NCI-H2196 (cell line): Measurements from ENCODE around the gene HAP1.
"Not testable (repeated sequence)": the region's sequence is repeated elsewhere in the genome, so short reads cannot be mapped to it uniquely, and the experiment has no call there.

ENCODE experiments used
- DNase-seq: peaks from one replicate; lab custom pipeline; 2025; ENCODE audit not compliant: unreplicated experiment; lab: John Stamatoyannopoulos, UW

HAP1 gene

GRCh38 chr17:41725134-41725533 is 9.3 kb downstream of the HAP1 start:
- DNase-seq: no peak

DNA sequence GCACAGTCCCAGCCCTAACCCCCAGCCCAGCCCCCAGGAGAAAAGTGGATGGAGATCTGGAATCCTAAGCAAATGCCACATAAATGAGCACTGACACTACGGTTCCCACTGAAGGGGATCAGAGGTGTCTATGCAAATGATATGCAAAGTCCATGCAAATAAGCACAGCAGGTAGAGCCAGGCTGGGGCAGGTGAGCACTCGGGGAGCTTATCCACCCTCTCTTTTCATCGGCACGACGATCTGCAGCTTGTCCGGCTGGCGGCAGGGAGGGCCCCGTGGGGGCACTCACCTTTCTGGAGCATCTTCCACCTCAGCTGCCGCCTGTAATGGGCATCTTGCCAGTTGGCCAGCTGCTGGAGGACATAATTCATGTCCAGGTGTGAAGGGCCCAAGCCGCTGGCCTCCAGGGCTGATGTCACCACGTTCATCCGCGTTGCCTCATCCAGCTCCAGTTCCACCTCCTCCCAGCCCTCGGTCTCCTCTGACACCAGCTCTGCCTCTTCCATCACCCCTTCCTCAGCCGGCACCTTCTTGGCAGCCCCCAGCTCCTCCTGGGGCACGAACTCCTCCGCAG is 9.9 kb downstream of the HAP1 start:
- DNase-seq: peak; percentile 65

DNA sequence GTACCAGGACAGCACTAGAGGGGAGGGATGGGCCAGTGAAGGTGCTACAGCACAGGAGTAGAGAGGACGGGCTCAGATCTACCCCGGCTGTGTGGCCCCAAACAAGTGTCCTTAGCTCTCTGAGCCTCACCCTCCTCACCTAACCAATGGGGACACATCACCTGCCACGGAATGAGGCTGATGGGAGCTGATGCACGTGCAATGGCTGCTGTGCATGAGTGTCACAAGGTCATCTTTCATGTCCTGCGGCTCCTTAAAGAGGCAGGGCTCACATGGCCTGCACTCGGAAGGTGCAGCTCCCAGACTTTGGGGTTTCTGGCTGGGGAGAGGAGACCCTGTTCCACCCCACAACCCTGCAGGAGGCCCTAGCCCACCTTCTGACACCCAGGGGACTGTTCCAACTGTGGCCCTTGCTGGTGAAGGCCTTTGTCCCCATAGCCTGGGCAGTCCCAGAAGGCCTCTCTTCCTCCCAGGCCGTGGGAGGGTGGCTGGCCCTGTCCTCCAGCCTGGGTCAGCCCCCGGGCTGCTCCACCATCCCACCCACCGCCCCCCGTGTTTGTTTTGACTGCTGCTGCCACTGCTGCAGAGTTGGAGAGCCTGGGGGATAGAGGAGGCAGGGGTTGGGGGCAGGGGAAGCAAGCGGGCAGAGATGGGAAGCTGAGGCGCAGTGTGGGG is 10.5 kb downstream of the HAP1 start:
- no peak for DNase-seq

DNA sequence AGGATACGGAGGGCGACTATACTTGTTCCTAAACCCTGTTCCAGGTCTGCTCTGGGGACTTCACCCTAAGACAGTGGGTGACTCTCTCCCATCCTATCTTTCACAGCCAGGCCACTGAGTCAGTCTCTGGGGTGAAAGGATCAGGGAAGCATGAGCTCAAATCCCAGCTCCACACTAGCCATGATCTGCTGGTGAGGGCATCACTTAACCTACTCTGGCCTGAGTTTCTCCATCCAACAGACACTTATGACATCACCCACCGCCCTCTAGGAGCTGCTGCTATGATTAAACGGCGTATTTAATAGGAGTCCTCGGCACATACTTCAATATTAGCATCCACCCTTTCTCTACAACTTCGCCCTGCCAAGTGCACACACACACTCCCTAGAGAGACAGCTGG is 12.2 kb downstream of the HAP1 start:
- DNase-seq: no peak

GRCh38 chr17:41718287-41718645 is 16.2 kb downstream of the HAP1 start:
- DNase-seq: no peak

DNA sequence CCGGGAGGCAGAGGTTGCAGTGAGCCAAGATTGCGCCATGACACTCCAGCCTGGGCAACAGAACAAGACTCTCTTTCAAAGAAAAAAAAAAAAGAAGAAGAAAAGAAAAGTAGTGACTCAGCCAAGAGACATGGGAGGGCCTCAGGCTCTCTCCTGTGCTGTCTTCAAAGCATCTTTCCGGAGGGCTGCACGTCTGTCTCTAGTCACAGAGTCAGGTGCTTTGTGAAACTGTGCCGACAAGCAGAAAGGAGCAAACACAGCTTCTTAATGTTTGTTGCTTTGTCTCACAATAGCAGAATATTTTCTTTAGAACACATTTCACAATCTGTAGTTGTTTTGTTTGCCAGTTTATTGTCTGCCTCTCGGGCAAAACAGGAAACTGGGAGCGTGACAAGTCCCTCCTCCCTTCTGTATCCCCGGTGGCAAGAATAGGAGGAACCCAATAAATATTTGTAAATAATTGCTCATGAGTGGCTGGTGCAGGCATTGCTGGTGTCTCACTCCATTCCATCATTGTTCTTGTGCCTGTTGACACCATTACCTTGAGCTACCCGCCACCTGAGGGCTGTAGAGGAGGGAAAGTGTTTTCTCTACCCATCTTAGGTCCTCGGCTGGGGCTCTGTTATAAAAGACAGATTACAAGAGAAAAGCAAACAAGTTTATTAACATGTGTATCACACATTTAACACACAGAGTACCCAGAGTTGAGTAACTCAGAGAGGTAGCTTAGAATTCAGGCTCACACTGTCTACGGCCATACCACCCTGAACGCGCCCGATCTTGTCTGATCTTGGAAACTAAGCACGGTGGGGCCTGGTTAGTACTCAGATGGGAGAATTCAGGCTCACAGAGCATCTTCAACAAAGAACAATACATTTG is 16.8 kb downstream of the HAP1 start:
- DNase-seq: no peak

DNA sequence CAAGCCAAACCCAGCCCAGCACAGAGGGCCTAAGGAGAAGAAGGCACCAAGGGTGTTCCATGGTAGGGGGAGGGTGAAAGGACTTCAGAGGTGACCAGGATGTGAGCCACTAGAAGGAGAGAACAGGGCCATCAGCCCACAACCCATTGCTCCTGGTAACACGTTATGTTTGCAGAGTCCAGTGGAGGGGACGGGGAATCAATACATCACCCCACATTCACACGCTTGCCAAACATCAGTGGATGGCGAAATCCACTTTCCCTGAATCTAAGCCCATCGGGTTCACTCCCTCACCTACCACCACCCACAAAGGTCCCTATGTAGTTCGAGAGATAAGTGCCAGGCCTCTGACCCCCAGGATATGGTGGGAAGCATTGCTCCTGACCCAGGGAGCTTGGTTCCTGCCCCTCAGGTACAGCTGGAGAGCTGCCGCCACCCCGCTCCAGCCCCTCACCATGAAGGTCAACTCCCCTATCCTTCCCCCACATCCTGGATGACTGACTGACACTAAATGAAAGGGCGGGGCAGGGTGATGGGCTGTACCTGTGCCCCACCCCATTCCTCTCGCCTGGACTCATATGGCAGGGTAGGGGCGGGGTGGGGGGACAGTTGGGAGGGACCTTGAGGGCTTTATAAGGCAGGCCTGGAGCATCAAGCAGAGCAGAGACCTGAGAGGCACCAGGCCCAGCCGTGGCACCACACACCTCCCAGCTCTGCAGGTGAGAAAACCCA is 22.6 kb downstream of the HAP1 start, which contains the start of gene GAST:
TSS of gene GAST (plus strand) at position 663 of the 732 bp plus-strand sequence. CDS start 3,106 bp downstream, outside the sequence.
- DNase-seq: no peak

DNA sequence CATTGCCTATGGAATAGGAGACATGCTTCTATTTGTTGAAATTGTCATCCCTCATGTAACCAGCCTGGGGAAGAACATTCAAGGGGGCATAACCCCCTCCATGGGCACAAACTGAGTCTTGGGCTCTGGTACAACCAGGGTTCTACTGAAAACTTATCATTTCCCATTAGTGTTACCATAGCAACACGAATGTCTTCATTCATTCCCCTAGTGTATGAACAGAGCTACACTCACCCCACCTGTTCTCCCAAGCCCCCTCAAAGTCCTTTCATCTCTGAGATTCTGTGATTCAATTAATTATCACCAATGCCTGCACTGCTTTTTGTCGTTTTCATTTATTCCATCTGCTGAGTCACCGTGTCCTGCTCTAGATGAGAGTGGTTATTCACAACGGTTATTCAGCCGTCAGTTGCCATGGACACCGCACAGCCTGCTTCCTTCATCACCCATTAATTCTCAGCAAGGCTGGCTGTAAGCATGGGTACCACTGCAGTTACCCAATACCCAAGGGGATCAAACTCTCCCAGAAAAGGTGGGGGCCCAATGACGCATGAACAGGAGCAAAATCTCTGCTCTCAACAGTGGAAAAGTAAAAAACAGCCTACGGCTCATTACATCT is 23.9 kb downstream of the HAP1 start:
- DNase-seq: no peak

- DNase-seq: no peak
Measured at GRCh38 chr17:41707803-41708669, 26.4 kb downstream of the HAP1 start.

GRCh38 chr17:41705271-41705991 is 29.0 kb downstream of the HAP1 start:
- no peak for DNase-seq

- DNase-seq: no peak
Measured at GRCh38 chr17:41702712-41703111, 31.7 kb downstream of the HAP1 start.

DNA sequence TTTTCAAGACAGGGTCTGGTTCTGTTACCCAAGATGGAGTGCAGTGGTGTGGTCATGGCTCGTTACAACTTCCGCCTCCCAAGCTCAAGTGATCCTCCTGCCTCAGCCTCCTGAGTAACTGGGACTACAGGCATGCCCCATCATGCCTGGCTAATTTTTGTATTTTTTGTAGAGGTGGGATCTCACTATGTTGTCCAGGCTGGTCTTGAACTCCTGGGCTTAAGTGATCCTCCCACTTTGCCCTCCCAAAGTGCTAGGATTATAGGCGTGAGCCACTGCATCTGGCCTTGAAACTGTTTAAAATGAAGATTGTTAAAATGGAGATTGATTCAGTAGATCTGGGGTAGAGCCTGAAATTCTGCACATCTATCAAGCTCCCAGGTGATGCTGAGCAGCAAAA is 33.6 kb downstream of the HAP1 start:
- DNase-seq: not testable (repeated sequence)

- DNase-seq: no peak
Measured at GRCh38 chr17:41697122-41697962, 37.1 kb downstream of the HAP1 start.

DNA sequence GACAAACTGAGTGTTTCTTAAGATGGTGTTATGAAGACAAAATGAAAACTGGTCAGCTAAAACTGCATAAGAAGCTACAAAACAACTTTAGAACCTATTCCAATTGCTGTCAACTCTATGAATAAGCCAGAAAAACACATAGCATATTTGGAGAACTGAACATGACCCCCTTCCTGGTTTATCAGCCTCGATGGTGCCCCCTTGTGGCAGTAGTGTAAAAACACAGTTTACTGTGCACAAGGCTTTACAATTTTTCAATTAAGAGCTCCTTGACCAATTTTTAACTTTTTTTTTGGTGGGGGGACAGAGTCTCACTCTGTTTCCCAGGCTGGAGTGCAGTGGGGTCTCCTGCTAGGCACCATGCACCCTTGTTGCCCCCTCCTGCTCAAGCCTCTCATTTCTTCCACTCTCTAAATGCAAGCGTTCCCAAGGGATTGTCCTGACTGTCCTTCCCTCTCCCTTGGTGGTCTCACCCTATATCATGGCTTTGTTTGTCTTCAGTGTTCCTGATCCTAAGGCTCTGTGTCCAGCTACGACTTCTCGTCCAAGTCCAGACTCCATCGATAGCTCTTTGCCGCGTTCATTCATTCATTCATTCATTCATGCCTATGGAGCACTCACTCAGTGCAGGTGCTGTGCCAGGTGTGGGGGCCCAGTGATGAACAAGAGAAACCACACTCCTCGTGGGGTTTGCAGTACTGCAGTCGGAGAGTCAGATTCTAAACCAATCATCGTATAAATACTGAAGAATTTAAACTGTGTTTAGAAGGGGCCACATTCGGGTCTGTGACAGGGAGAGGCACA is 38.3 kb downstream of the HAP1 start:
- DNase-seq: peak; percentile 67

DNA sequence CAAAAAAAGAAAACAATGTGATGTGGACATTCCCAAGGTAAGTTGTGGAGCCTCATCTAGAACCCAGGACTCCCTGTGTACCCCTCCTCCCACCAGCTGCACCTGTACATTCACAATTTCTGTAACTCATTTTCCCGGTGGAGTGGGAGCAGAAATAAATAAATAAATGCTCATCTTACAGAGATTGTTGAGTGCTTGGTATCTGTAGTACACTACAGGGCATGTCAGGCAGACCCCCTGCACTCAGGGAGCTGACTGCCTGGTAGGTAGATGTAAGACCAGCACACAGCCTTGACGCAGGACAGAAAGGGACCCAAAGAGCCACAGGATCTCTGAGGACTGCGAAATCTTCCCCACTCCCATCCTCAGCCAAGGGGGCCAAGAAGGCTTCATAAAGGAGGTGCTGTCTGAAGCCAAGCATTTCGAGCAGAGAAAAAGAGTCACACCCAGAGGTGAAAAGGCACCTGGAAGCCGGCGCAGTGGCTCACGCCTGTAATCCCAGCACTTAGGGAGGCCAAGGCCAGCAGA is 39.2 kb downstream of the HAP1 start:
- DNase-seq: no peak

GRCh38 chr17:41692722-41693521 is 41.5 kb downstream of the HAP1 start:
- no peak for DNase-seq
